GM12878 (cell line): ENCODE measurements around the gene SLC38A1. TPM values are rescaled to one million over a fixed set of nuclear protein-coding genes. Genes with fewer than 3 reads are reported as not detected.

Experiments
- CEBPZ ChIP-seq: fragments of 150-350 bp; IDR thresholded peaks from 2 replicates; pipeline ENCODE4 v1.6.1; 2016; ENCODE audit warnings: low read depth, low read length
- FOXM1 ChIP-seq: IDR thresholded peaks from 2 replicates; pipeline ENCODE4 v1.6.1; 2012; ENCODE audit warnings: low read depth, mild to moderate bottlenecking, inconsistent platforms, low read length, moderate library complexity
- HDAC6 ChIP-seq: fragments of 200-600 bp; sonication (generic); IDR thresholded peaks from one replicate; pipeline ENCODE4 v1.8.0; 2017; ENCODE audit warnings: antibody characterized with exemption; ENCODE audit not compliant: unreplicated experiment
- PBX3 ChIP-seq: IDR thresholded peaks from 2 replicates; pipeline ENCODE4 v1.6.1; 2011; ENCODE audit warnings: mild to moderate bottlenecking, low read depth, low read length, moderate library complexity; ENCODE audit not compliant: insufficient replicate concordance
- PRDM15 ChIP-seq: fragments of 450-650 bp; formaldehyde crosslinking; IDR thresholded peaks from 2 replicates; pipeline ENCODE4 v1.4.0; 2020; ENCODE audit warnings: mild to moderate bottlenecking, moderate library complexity
- RBBP5 ChIP-seq: fragments of 200-600 bp; sonication (generic); conservative IDR thresholded peaks from 2 replicates; pipeline ENCODE4 v1.6.1; 2016
- SP1 ChIP-seq: IDR thresholded peaks from one replicate; pipeline ENCODE4 v1.6.1; 2011; ENCODE audit warnings: low read depth, low read length
- STAT1 ChIP-seq: fragments of 450-650 bp; conservative IDR thresholded peaks from 2 replicates; pipeline ENCODE4 v1.6.1; 2014; ENCODE audit warnings: antibody characterized with exemption, mild to moderate bottlenecking
- TCF12 ChIP-seq: IDR thresholded peaks from 2 replicates; pipeline ENCODE4 v1.6.1; 2011; ENCODE audit warnings: low read depth, mild to moderate bottlenecking, low read length
- polyA plus RNA-seq, 11 experiments: library from polyadenylated mRNA; depleted of rRNA in 4 of 11; unstranded in 6 of 11; stranded (reverse) in 5 of 11; fragments of >200 nt; fragmentation: Nextera tagmentation in 4 of 11; fragmentation: Illumina TruSeq in 1 of 11; extraction: Ambion mirVana in 4 of 11; extraction: Trizol in 1 of 11; gene quantifications; 1 replicate in 1 of 11; 2 replicates in 10 of 11; pipeline versions ENCODE4 v1.2.1 to v1.2.3, GENCODE V29; 2011 to 2016; ENCODE audit warnings: inconsistent platforms in 2 of 11, missing spikeins in 2 of 11, low read depth in 1 of 11
- total RNA-seq, 4 experiments: library from RNA; depleted of rRNA in 3 of 4; stranded (reverse); fragments of >200 nt in 3 of 4; fragmentation: Illumina TruSeq in 1 of 4; extraction: Trizol in 1 of 4; gene quantifications; 2 replicates each; pipeline versions ENCODE4 v1.2.1 to v1.2.3, GENCODE V29; 2013 to 2021

SLC38A1 gene
- total and polyA plus RNA-seq, 10 of the 15 experiments (the other 5 are each of a cell fraction or from before 2014, with no cell fraction given), result 38.1 to 191 (median 144) TPM

- TF ChIP-seq PRDM15 (CRISPR knock-in tag) (no peak), CEBPZ (no peak), HDAC6 (no peak), RBBP5 (no peak), FOXM1 (peak; percentile 92; the same call in 1 of the 2 replicates), SP1 (peak; percentile 75), TCF12 (0 out of 2 replicates have a peak, but pooled peaks have one; percentile 40), PBX3 (peak; percentile 67), STAT1 (no peak)
Observed at GRCh38 chr12:46217541-46218321, 51.1 kb downstream of the SLC38A1 start (continued).
